HCT116 (cell line): Measurements from ENCODE around the gene ZWILCH. TPM values are rescaled to one million over a fixed set of nuclear protein-coding genes. Genes with fewer than 3 reads are reported as not detected.

ENCODE experiments used
- ATAC-seq: fragments of 200-7000 bp; cut with Tn5 transposase; 2 replicates; pipeline ENCODE4 v1.9.1; 2020; ENCODE audit warnings: mild to moderate bottlenecking, moderate library complexity
- BruUV-seq: library from RNA; stranded (reverse); fragments of 400-500 nt; replicated peaks from 2 replicates; lab custom pipeline; 2021; lab: Mats Ljungman, UMichigan
- CTCF ChIA-PET: fragments of 300-600 bp; sonication (Branson Sonifier 250); formaldehyde crosslinking; loops from one replicate; lab custom pipeline; 2021; ENCODE audit warnings: antibody characterized with exemption; lab: Charles Lee
- POLR2A ChIA-PET: fragments of 300-600, 350-600 bp; sonication (Branson Sonifier 250); formaldehyde crosslinking; loops from one replicate; lab custom pipeline; 2021; ENCODE audit warnings: antibody characterized with exemption; lab: Charles Lee
- RAD21 ChIA-PET, 2 experiments: fragments of 300-600 bp; sonication (Branson Sonifier 250); formaldehyde crosslinking; loops; one replicate each; lab custom pipeline; 2023; ENCODE audit warnings: low total read pairs in 2 of 2; ENCODE audit not compliant: uncharacterized antibody in 2 of 2, unreplicated experiment in 2 of 2, low non-redundant PET in 1 of 2; lab: Charles Lee
- DNase-seq: peaks from one replicate; pipeline ENCODE4 v3.0.0-alpha.2; 2010; ENCODE audit warnings: low read depth, low spot score
- H2AFZ ChIP-seq: fragments of 200-600 bp; shearing (Covaris generic), sonication (generic); 2 replicates; pipeline ENCODE4 v1.6.1; 2017; ENCODE audit warnings: low read depth, mixed run types, mixed read lengths, antibody characterized with exemption, low read length; ENCODE audit not compliant: poor library complexity, severe bottlenecking
- H3K27ac ChIP-seq: 2 replicates; pipeline ENCODE4 v1.5.1; 2012; ENCODE audit warnings: low read depth, low read length
- H3K27me3 ChIP-seq: fragments of 200-600 bp; sonication (generic); 2 replicates; pipeline ENCODE4 v1.6.1; 2016; ENCODE audit warnings: mixed run types, low read length, mixed read lengths; ENCODE audit not compliant: insufficient read depth
- H3K36me3 ChIP-seq, 2 experiments: fragments of 200-500 bp in 1 of 2; fragments of 200-600 bp in 1 of 2; sonication (Bioruptor generic) in 1 of 2; sonication (generic) in 1 of 2; 2 replicates each; pipeline versions ENCODE4 v1.5.1 to v1.6.1; 2014 to 2016; ENCODE audit warnings: low read length in 2 of 2, inconsistent platforms in 1 of 2, mixed read lengths in 1 of 2, mixed run types in 1 of 2; ENCODE audit not compliant: insufficient read depth in 2 of 2, control insufficient read depth in 1 of 2
- H3K4me1 ChIP-seq, 2 experiments: fragments of 200-600 bp in 1 of 2; sonication (generic) in 1 of 2; 2 replicates each; pipeline versions ENCODE4 v1.5.1 to v1.6.1; 2012 to 2017; ENCODE audit warnings: low read length in 2 of 2, inconsistent platforms in 1 of 2, mild to moderate bottlenecking in 1 of 2, mixed read lengths in 1 of 2, mixed run types in 1 of 2, moderate library complexity in 1 of 2; ENCODE audit not compliant: insufficient read depth in 2 of 2, control insufficient read depth in 1 of 2
- H3K4me2 ChIP-seq: fragments of 200-600 bp; sonication (generic); 2 replicates; pipeline ENCODE4 v1.6.1; 2017; ENCODE audit warnings: mixed run types, low read length, mixed read lengths
- H3K4me3 ChIP-seq, 2 experiments: fragments of 200-600 bp in 1 of 2; sonication (generic) in 1 of 2; replicated peaks in 1 of 2; 2 replicates each; pipeline ENCODE4 v1.5.1; 2011 to 2016; ENCODE audit warnings: low read length in 2 of 2, control low read depth in 1 of 2, low read depth in 1 of 2, mild to moderate bottlenecking in 1 of 2, mixed read lengths in 1 of 2, mixed run types in 1 of 2
- H3K79me2 ChIP-seq: fragments of 200-600 bp; sonication (generic); 2 replicates; pipeline ENCODE4 v1.6.1; 2017; ENCODE audit warnings: mild to moderate bottlenecking, mixed run types, low read length, moderate library complexity, mixed read lengths; ENCODE audit not compliant: insufficient read depth
- H3K9ac ChIP-seq: fragments of 200-600 bp; sonication (generic); 2 replicates; pipeline ENCODE4 v1.6.1; 2016; ENCODE audit warnings: low read length, mixed read lengths
- H3K9me2 ChIP-seq: fragments of 200-600 bp; sonication (generic), shearing (Covaris generic); 2 replicates; pipeline ENCODE4 v1.6.1; 2017; ENCODE audit warnings: mixed run types, mild to moderate bottlenecking, moderate library complexity; ENCODE audit not compliant: insufficient read depth
- H3K9me3 ChIP-seq, 2 experiments: fragments of 200-500 bp in 1 of 2; fragments of 200-600 bp in 1 of 2; sonication (Bioruptor generic) in 1 of 2; sonication (generic) in 1 of 2; 2 replicates each; pipeline ENCODE4 v1.6.1; 2014 to 2017; ENCODE audit warnings: low read length in 2 of 2, mixed read lengths in 2 of 2, inconsistent platforms in 1 of 2, low read depth in 1 of 2, mild to moderate bottlenecking in 1 of 2, mixed run types in 1 of 2, moderate library complexity in 1 of 2; ENCODE audit not compliant: control insufficient read depth in 1 of 2, insufficient read depth in 1 of 2
- H4K20me1 ChIP-seq: fragments of 200-600 bp; sonication (generic), shearing (Covaris generic); 2 replicates; pipeline ENCODE4 v1.6.1; 2017; ENCODE audit warnings: mixed run types, mild to moderate bottlenecking, moderate library complexity; ENCODE audit not compliant: insufficient read depth
- ATF3 ChIP-seq: IDR thresholded peaks from 2 replicates; pipeline ENCODE4 v1.6.1; 2012
- CTCF ChIP-seq, 3 experiments: fragments of 200-600 bp in 1 of 3; sonication (generic) in 1 of 3; IDR thresholded peaks in 2 of 3; conservative IDR thresholded peaks in 1 of 3; 2 replicates each; pipeline ENCODE4 v1.5.1; 2012 to 2017; ENCODE audit warnings: low read depth in 2 of 3, low read length in 2 of 3, antibody characterized with exemption in 1 of 3, borderline replicate concordance in 1 of 3, control low read depth in 1 of 3, mild to moderate bottlenecking in 1 of 3, mixed read lengths in 1 of 3, mixed run types in 1 of 3, moderate library complexity in 1 of 3; ENCODE audit not compliant: insufficient read depth in 1 of 3
- EGR1 ChIP-seq: IDR thresholded peaks from 2 replicates; pipeline ENCODE4 v1.6.1; 2012; ENCODE audit warnings: low read depth
- EZH2 ChIP-seq: fragments of 200-600 bp; sonication (generic); IDR thresholded peaks from 2 replicates; pipeline ENCODE4 v1.6.1; 2017; ENCODE audit warnings: antibody characterized with exemption, mixed run types
- FOSL1 ChIP-seq: IDR thresholded peaks from 2 replicates; pipeline ENCODE4 v1.6.1; 2012; ENCODE audit warnings: low read depth
- MAX ChIP-seq: IDR thresholded peaks from 2 replicates; pipeline ENCODE4 v1.6.1; 2012
- REST ChIP-seq: IDR thresholded peaks from 2 replicates; pipeline ENCODE4 v1.6.1; 2012; ENCODE audit warnings: low read depth
- SIN3A ChIP-seq: IDR thresholded peaks from 2 replicates; pipeline ENCODE4 v1.6.1; 2012; ENCODE audit warnings: low read depth
- ZNF274 ChIP-seq: fragments of 200-500 bp; sonication (Bioruptor generic); IDR thresholded peaks from 2 replicates; pipeline ENCODE4 v1.6.1; 2014; ENCODE audit warnings: mild to moderate bottlenecking, low read depth, low read length, inconsistent platforms
- intact Hi-C: fragments of 100-400 bp; cut with micrococcal nuclease; formaldehyde crosslinking; loops from 2 replicates; pipeline ENCODE4 v1.10.0; 2022
- total RNA-seq: library from RNA; stranded (reverse); gene quantifications from one replicate; pipeline ENCODE4 v1.2.1, GENCODE V29; 2021; ENCODE audit not compliant: unreplicated experiment

The ZWILCH gene
- total RNA-seq, 1 experiment from 2014 or later: 25.8 TPM

GRCh38 chr15:66580643-66581042, 75.5 kb downstream of the ZWILCH start:
- intact Hi-C loops: no loop called here
- no peak for ATAC-seq
- H3K27ac ChIP-seq: no peak overlapping the region
- no peak overlapping the region for H3K4me2 ChIP-seq
- BruUV-seq: no TSS peak
- H3K79me2 ChIP-seq: no peaks in the 10 kb centered on the region
- no peaks in the 10 kb centered on the region for H3K36me3 ChIP-seq
- H3K9ac ChIP-seq: no peak overlapping the region
- no peak for DNase-seq
- peaks cover 0 to 11% of the 10 kb centered on the region in 2 experiments; a peak in 2 of 4 replicates for H3K4me1 ChIP-seq
- no peaks in the 10 kb centered on the region for H4K20me1 ChIP-seq
- ChIA-PET POLR2A (no interaction called here), CTCF (no interaction called here)
- no peak overlapping the region for H2AFZ ChIP-seq
- TF ChIP-seq CTCF (IDR thresholded peaks at IDR 0.05 in 2 of 3, conservative IDR thresholded peaks at IDR 0.05 in 1 of 3; ENCODE audit: borderline replicate concordance in 1 of 3, insufficient read depth in 1 of 3, low read depth in 2 of 3, low read length in 2 of 3): no peak
- TF ChIP-seq EGR1: no peak
- TF ChIP-seq, all 23 proteins: peak for 0
- no peaks in the 10 kb centered on the region for H3K9me2 ChIP-seq
- RAD21 ChIA-PET: no interaction called here
- no peaks in the 10 kb centered on the region for H3K27me3 ChIP-seq
- H3K4me3 ChIP-seq: no peak overlapping the region
- no peaks in the 10 kb centered on the region for H3K9me3 ChIP-seq

- Histone ChIP-seq H3K9me2 (no peaks in the 10 kb centered on the region), H3K36me3 (no peaks in the 10 kb centered on the region), H3K4me2 (no peak overlapping the region), H4K20me1 (no peaks in the 10 kb centered on the region), H3K27me3 (no peaks in the 10 kb centered on the region), H3K4me1 (peaks cover 0 to 11% of the 10 kb centered on the region in 2 experiments; a peak in 2 of 4 replicates), H3K27ac (no peak overlapping the region), H3K79me2 (no peaks in the 10 kb centered on the region), H3K4me3 (no peak overlapping the region), H3K9me3 (no peaks in the 10 kb centered on the region), H3K9ac (no peak overlapping the region), H2AFZ (no peak overlapping the region)
- no peak for DNase-seq
- TF ChIP-seq EZH2: no peak
- no peak for TF ChIP-seq MAX
- TF ChIP-seq REST: no peak
- TF ChIP-seq ZNF274: no peak
- TF ChIP-seq SIN3A: no peak
- no peak for TF ChIP-seq ATF3
- TF ChIP-seq FOSL1: no peak
- CTCF ChIA-PET: no interaction called here
- intact Hi-C loops: no loop called here
- BruUV-seq: no TSS peak
- ATAC-seq: no peak
- RAD21 ChIA-PET: no interaction called here
- POLR2A ChIA-PET: no interaction called here
Measured at GRCh38 chr15:66581972-66582537, 76.9 kb downstream of the ZWILCH start.
